HEK293 (cell line): Measurements from ENCODE around the gene MYOD1.

Experiments used
- YY1 ChIP-seq: fragments of 450-650 bp; formaldehyde crosslinking; IDR thresholded peaks from 2 replicates; pipeline ENCODE4 v1.5.1; 2018; ENCODE audit warnings: missing biosample characterization, missing genetic modification characterization
- ZFP3 ChIP-seq: fragments of 450-650 bp; formaldehyde crosslinking; IDR thresholded peaks from 2 replicates; pipeline ENCODE4 v1.5.1; 2016; ENCODE audit warnings: low read depth, missing biosample characterization, missing genetic modification characterization
- ZNF157 ChIP-seq: fragments of 450-650 bp; formaldehyde crosslinking; IDR thresholded peaks from 2 replicates; pipeline ENCODE4 v1.5.1; 2016; ENCODE audit warnings: missing biosample characterization, missing genetic modification characterization
- ZNF184 ChIP-seq: fragments of 450-650 bp; IDR thresholded peaks from 2 replicates; pipeline ENCODE4 v1.5.1; 2018; ENCODE audit warnings: missing biosample characterization, mild to moderate bottlenecking, missing genetic modification characterization
- ZNF214 ChIP-seq: fragments of 450-650 bp; formaldehyde crosslinking; IDR thresholded peaks from 2 replicates; pipeline ENCODE4 v1.5.1; 2017; ENCODE audit warnings: missing biosample characterization, mild to moderate bottlenecking, missing genetic modification characterization, borderline replicate concordance
- ZNF776 ChIP-seq: fragments of 450-650 bp; formaldehyde crosslinking; IDR thresholded peaks from 2 replicates; pipeline ENCODE4 v1.5.0; 2017; ENCODE audit warnings: missing biosample characterization, missing genetic modification characterization, borderline replicate concordance
- ZNF777 ChIP-seq: fragments of 450-650 bp; formaldehyde crosslinking; IDR thresholded peaks from 2 replicates; pipeline ENCODE4 v1.5.1; 2017; ENCODE audit warnings: missing biosample characterization, missing genetic modification characterization, borderline replicate concordance
- TF ChIP-seq, protein P1 (sequence below): fragments of 450-650 bp; formaldehyde crosslinking; IDR thresholded peaks from 2 replicates; pipeline ENCODE4 v1.5.1; 2016; ENCODE audit warnings: missing biosample characterization, missing genetic modification characterization
- TF ChIP-seq, protein P2 (sequence below): fragments of 450-650 bp; formaldehyde crosslinking; IDR thresholded peaks from 2 replicates; pipeline ENCODE4 v1.5.1; 2016; ENCODE audit warnings: missing biosample characterization, missing genetic modification characterization
- TF ChIP-seq, protein P3 (sequence below): fragments of 450-650 bp; formaldehyde crosslinking; IDR thresholded peaks from 2 replicates; pipeline ENCODE4 v1.5.1; 2016; ENCODE audit warnings: missing biosample characterization, missing genetic modification characterization
- TF ChIP-seq, protein P4 (sequence below): fragments of 450-650 bp; formaldehyde crosslinking; IDR thresholded peaks from 2 replicates; pipeline ENCODE4 v1.5.1; 2016; ENCODE audit warnings: missing biosample characterization, missing genetic modification characterization, low read depth

DNA sequence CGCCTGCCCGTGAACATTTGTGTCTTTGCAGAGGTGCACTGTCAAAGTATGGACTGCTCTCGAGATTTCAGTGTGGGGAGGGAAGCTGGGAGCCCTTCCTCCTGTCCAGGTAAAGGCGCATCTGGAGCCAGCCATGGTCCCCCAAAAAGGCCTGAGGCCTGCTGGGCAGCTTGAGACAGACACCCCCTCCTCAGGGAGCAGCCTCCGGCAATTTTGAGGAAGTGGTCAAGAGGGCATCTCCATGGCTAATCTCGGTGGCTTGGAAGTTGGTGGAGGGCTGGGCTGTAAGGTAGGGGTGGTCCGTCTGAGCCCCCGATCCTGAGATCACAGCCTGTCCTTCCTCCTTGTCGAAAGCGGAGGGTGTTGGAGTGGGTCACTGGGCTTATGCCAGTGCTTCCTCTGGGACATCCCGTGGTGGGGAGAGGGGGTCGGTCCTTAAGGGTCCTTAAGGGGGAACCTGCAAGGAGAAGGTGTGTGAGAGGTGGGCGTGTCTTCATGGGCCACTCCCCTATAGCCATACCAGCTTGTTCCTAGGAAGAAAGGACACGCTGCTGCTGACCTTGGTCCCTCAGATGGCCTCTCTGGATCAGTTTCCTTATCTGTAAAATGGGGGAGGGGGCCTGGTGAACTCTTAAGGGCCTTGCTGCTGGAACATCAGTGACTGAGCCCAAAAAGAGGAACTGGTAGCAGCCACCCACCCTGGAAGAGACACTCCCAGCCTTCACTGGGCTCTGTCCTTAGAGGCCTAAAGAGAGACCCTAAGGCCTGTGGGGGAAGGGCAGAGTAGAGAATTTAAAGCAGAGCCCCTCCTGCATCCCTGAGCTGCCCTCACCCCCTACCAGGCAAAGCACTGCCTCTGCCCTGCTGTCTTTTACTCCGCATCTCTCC, 17.8 kb downstream of the MYOD1 start:
- TF ChIP-seq, protein P1, sequence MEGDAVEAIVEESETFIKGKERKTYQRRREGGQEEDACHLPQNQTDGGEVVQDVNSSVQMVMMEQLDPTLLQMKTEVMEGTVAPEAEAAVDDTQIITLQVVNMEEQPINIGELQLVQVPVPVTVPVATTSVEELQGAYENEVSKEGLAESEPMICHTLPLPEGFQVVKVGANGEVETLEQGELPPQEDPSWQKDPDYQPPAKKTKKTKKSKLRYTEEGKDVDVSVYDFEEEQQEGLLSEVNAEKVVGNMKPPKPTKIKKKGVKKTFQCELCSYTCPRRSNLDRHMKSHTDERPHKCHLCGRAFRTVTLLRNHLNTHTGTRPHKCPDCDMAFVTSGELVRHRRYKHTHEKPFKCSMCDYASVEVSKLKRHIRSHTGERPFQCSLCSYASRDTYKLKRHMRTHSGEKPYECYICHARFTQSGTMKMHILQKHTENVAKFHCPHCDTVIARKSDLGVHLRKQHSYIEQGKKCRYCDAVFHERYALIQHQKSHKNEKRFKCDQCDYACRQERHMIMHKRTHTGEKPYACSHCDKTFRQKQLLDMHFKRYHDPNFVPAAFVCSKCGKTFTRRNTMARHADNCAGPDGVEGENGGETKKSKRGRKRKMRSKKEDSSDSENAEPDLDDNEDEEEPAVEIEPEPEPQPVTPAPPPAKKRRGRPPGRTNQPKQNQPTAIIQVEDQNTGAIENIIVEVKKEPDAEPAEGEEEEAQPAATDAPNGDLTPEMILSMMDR (tag by site-specific recombination), result no peak
- TF ChIP-seq ZNF777 (tag by site-specific recombination) (no peak), ZNF776 (tag by site-specific recombination) (no peak), ZNF157 (tag by site-specific recombination) (no peak), ZFP3 (tag by site-specific recombination) (no peak), ZNF184 (no peak), YY1 (tag by site-specific recombination) (no peak), ZNF214 (no peak)
- TF ChIP-seq, protein P2, sequence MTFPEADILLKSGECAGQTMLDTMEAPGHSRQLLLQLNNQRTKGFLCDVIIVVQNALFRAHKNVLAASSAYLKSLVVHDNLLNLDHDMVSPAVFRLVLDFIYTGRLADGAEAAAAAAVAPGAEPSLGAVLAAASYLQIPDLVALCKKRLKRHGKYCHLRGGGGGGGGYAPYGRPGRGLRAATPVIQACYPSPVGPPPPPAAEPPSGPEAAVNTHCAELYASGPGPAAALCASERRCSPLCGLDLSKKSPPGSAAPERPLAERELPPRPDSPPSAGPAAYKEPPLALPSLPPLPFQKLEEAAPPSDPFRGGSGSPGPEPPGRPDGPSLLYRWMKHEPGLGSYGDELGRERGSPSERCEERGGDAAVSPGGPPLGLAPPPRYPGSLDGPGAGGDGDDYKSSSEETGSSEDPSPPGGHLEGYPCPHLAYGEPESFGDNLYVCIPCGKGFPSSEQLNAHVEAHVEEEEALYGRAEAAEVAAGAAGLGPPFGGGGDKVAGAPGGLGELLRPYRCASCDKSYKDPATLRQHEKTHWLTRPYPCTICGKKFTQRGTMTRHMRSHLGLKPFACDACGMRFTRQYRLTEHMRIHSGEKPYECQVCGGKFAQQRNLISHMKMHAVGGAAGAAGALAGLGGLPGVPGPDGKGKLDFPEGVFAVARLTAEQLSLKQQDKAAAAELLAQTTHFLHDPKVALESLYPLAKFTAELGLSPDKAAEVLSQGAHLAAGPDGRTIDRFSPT (tag by site-specific recombination), result no peak
- TF ChIP-seq, protein P3, sequence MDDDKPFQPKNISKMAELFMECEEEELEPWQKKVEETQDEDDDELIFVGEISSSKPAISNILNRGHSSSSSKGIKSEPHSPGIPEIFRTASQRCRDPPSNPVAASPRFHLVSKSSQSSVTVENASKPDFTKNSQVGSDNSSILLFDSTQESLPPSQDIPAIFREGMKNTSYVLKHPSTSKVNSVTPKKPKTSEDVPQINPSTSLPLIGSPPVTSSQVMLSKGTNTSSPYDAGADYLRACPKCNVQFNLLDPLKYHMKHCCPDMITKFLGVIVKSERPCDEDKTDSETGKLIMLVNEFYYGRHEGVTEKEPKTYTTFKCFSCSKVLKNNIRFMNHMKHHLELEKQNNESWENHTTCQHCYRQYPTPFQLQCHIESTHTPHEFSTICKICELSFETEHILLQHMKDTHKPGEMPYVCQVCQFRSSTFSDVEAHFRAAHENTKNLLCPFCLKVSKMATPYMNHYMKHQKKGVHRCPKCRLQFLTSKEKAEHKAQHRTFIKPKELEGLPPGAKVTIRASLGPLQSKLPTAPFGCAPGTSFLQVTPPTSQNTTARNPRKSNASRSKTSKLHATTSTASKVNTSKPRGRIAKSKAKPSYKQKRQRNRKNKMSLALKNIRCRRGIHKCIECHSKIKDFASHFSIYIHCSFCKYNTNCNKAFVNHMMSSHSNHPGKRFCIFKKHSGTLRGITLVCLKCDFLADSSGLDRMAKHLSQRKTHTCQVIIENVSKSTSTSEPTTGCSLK (tag by site-specific recombination), result no peak
- TF ChIP-seq, protein P4, sequence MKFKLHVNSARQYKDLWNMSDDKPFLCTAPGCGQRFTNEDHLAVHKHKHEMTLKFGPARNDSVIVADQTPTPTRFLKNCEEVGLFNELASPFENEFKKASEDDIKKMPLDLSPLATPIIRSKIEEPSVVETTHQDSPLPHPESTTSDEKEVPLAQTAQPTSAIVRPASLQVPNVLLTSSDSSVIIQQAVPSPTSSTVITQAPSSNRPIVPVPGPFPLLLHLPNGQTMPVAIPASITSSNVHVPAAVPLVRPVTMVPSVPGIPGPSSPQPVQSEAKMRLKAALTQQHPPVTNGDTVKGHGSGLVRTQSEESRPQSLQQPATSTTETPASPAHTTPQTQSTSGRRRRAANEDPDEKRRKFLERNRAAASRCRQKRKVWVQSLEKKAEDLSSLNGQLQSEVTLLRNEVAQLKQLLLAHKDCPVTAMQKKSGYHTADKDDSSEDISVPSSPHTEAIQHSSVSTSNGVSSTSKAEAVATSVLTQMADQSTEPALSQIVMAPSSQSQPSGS (tag by site-specific recombination), result no peak
